Mucosa of rectum (tissue), 2 donors: ENCODE measurements around the gene STOML1.
A peak's percentile ranks its signal among the peaks of the same experiment; 100 is the strongest.

Experiments used
- H3K27ac ChIP-seq, 2 donors: one replicate each; pipeline ENCODE4 v1.7.0; 2013; ENCODE audit warnings: inconsistent platforms in 2 of 2, low read depth in 2 of 2, low read length in 2 of 2
- H3K27me3 ChIP-seq, 2 donors: one replicate each; pipeline ENCODE4 v1.7.0; 2013; ENCODE audit warnings: low read length in 2 of 2; ENCODE audit not compliant: control insufficient read depth in 2 of 2, insufficient read depth in 2 of 2
- H3K36me3 ChIP-seq, 2 donors: one replicate each; pipeline ENCODE4 v1.7.0; 2013; ENCODE audit warnings: low read length in 2 of 2; ENCODE audit not compliant: control insufficient read depth in 2 of 2, insufficient read depth in 2 of 2
- H3K4me1 ChIP-seq, 2 donors: one replicate each; pipeline ENCODE4 v1.7.0; 2013; ENCODE audit warnings: low read length in 2 of 2, mild to moderate bottlenecking in 1 of 2; ENCODE audit not compliant: control insufficient read depth in 2 of 2, insufficient read depth in 2 of 2
- H3K4me3 ChIP-seq, 2 donors: one replicate each; pipeline ENCODE4 v1.7.0; 2013; ENCODE audit warnings: low read length in 2 of 2
- H3K9ac ChIP-seq, 2 donors: one replicate each; pipeline ENCODE4 v1.7.0; 2013; ENCODE audit warnings: low read length in 2 of 2, low read depth in 1 of 2, mild to moderate bottlenecking in 1 of 2
- H3K9me3 ChIP-seq, 2 donors: one replicate each; pipeline ENCODE4 v1.7.0; 2013; ENCODE audit warnings: low read length in 2 of 2; ENCODE audit not compliant: control insufficient read depth in 2 of 2
- donor health status: healthy.
- donor health status: Normal muscosa, but diverticular disease.

Gene STOML1

DNA sequence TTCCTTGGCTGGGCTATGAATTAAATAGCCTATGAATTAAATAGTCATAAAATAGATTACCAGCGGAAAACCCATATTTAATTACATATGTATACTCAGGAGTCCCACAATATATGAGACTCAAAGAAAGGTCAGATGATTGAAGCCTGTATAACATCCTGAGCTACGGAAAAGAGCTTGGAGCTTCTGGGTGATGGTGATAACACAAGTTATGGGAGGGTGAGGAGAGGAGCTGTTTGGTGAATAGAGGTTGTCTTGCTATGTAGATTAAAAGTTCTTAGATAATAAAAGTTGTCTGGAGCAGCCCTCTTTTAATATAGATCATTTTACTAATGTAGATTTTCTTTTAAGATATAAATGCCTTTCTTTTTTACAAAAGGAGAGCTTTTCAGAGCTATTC is 4.2 kb upstream of the STOML1 start:
- Histone ChIP-seq H3K4me1 (peaks cover 16 to 24% of the 10 kb centered on the region in 2 donors), H3K9me3 (no peaks in the 10 kb centered on the region), H3K9ac (no peak overlapping the region), H3K36me3 (peaks cover 12 to 21% of the 10 kb centered on the region in 2 donors), H3K4me3 (peak overlapping the region; percentile 36 to 88), H3K27me3 (no peaks in the 10 kb centered on the region), H3K27ac (peak overlapping the region; percentile 17 to 88)

DNA sequence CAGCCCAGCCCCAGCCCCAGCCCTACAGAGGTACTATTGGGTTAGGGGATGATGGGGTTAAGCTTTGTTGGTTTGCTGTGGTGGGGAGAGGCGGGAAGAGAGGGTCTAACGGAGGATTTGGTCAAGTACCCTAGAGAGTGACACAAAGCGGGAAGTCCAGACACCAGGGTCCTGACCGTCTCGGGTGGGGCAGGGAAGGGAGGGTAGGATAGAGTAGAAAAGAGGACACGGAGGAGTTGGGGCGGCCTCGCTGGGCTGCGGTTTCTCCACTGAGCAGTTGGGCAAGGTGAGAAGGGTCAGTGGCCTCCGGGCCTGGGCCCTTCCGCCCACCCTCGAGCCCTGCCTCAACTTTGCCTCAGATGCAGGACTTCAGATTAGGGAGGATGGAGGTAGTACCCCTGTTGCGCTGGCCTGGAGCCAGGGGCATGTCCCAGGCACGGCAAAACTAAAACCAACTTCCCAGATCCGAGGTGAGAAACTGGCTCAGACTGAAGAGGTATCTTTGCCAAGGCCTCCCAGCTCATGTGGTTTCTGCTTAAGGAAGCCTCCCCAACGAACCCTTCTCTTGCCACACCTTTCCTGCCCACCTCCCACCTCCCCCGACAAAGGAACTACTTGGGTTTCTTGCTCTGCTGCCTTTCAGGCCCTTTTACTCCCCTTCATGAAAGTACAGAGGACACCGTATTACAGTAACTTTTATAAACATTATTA is 3.0 kb upstream of the STOML1 start:
- Histone ChIP-seq H3K4me3 (peak overlapping the region; percentile 69 to 88), H3K9me3 (no peaks in the 10 kb centered on the region), H3K27ac (peak overlapping the region; percentile 88 to 91), H3K9ac (peak overlapping the region; percentile 64 to 79), H3K27me3 (no peaks in the 10 kb centered on the region), H3K36me3 (peaks cover 12 to 18% of the 10 kb centered on the region in 2 donors), H3K4me1 (peaks cover 16 to 26% of the 10 kb centered on the region in 2 donors)

DNA sequence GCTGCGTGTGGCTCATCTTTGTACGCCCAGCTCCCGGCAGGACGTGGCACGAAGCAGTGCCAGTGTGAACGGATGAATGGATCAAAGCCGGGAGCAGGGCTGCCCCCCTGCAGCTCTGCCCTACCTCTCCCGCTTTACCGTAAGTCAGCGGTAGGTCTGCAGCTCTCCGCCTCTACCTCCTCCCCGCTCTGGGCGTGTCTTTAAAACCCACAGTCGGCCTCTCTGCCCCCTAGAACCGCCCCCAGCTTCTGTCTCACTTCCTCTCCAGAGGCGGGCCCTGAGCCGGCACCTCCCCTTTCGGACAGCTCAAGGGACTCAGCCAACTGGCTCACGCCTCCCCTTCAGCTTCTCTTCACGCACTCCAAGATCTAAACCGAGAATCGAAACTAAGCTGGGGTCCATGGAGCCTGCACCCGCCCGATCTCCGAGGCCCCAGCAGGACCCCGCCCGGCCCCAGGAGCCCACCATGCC is 2.4 kb upstream of the STOML1 start, which contains the start of gene PML:
Gene PML (plus strand): TSS at position 304 of the 471 bp plus-strand sequence. CDS start 97 bp downstream, at position 401.
- peak within 1 kb of the TSS; percentile 88 to 91 for H3K27ac ChIP-seq
- H3K9ac ChIP-seq: peak within 1 kb of the TSS; percentile 64 to 79
- no peaks in the 10 kb centered on the region for H3K27me3 ChIP-seq
- no peaks in the 10 kb centered on the region for H3K9me3 ChIP-seq
- peaks cover 12 to 17% of the 10 kb centered on the region in 2 donors for H3K36me3 ChIP-seq
- H3K4me1 ChIP-seq: peaks cover 16 to 26% of the 10 kb centered on the region in 2 donors
- H3K4me3 ChIP-seq: peak within 1 kb of the TSS; percentile 69 to 88

DNA sequence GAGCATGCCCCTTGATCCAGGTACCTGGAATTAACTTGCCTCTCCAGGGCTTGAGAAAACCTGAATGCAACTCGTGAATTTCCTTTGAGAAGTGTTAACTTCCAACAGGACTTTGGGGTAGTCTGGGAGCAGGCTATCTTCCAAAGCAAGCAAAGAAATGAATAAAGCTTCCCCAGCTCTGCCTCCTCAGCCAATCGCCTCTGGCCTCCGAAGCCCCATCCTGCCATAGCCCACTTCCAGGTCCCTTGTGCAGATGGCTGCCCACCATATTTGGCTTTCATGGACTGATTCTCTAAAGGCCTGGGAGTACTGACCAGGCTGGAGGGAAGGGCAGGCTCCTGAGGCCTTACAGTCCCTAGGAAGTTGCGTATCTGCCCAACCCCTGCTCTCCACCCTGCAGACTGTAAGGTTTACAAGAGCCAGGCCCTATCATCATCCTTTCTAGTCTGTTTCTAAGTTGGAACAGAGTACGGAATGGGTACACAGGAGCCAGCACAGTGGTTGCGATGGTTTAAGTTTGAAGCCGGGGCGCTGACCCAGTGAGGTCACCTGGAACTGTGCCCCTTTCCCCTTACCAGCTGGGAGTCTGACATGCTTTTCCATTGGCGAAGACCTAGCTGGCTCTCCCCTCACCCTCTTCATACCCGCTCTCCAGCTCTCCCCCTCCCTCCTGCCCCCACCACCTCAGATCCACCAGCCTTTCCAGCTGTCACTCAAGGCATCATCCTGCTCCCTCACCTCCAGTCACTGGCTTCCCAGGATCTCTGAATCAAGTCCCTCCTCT is 1.3 kb upstream of the STOML1 start:
- Histone ChIP-seq H3K27ac (peak overlapping the region in 1 of 2 donors; percentile 88), H3K36me3 (peaks cover 5 to 8% of the 10 kb centered on the region in 2 donors), H3K4me1 (peaks cover 16 to 26% of the 10 kb centered on the region in 2 donors), H3K4me3 (peak overlapping the region in 1 of 2 donors; percentile 88), H3K9ac (peak overlapping the region in 1 of 2 donors; percentile 73), H3K27me3 (no peaks in the 10 kb centered on the region), H3K9me3 (no peaks in the 10 kb centered on the region)

DNA sequence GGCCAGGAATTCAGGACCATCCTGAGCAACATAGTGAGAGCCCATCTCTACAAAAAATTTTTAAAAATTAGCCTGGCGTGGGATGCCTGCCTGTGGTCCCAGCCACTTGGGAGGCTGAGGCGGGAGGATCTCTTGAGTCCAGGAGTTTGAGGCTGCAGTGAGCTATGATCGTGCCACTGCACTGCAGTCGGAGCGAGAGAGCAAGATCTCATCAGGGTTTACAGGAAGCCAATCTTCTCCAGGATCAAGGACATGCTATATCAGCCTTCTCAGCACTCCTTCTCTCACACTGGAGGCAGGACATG is 451 bp upstream of the STOML1 start:
- Histone ChIP-seq H3K9me3 (no peaks in the 10 kb centered on the region), H3K27me3 (no peaks in the 10 kb centered on the region), H3K36me3 (no peaks in the 10 kb centered on the region), H3K9ac (peak overlapping the region in 1 of 2 donors; percentile 70), H3K4me1 (peaks cover 16 to 26% of the 10 kb centered on the region in 2 donors), H3K27ac (peak overlapping the region in 1 of 2 donors; percentile 81), H3K4me3 (peak overlapping the region; percentile 67 to 83)

DNA sequence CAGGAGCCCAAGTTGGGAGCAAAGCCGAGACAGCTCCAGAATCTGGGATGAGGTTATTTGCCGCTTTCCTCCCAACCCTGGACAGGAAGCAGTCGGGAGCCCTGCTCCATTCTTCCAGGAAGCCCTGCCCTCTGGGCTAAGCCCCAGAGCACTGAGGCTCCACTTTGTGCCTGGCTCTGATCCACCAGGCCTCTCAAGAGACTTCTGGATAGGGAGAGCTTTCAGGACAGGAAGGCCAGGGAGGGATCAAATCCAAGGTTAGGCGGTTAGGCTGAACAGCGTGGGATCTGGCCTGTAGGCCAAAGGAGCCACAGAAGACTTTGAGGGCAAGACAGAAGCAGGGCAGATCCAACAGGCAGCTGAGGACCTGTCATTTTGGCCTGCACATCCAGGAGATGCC is 835 bp downstream of the STOML1 start:
- H3K4me3 ChIP-seq: peak overlapping the region; percentile 82 to 83
- H3K4me1 ChIP-seq: peaks cover 16 to 26% of the 10 kb centered on the region in 2 donors
- H3K27me3 ChIP-seq: no peaks in the 10 kb centered on the region
- H3K27ac ChIP-seq: peak overlapping the region; percentile 59 to 81
- no peaks in the 10 kb centered on the region for H3K9me3 ChIP-seq
- H3K36me3 ChIP-seq: peaks cover 0 to 2% of the 10 kb centered on the region in 2 donors
- H3K9ac ChIP-seq: peak overlapping the region; percentile 70

DNA sequence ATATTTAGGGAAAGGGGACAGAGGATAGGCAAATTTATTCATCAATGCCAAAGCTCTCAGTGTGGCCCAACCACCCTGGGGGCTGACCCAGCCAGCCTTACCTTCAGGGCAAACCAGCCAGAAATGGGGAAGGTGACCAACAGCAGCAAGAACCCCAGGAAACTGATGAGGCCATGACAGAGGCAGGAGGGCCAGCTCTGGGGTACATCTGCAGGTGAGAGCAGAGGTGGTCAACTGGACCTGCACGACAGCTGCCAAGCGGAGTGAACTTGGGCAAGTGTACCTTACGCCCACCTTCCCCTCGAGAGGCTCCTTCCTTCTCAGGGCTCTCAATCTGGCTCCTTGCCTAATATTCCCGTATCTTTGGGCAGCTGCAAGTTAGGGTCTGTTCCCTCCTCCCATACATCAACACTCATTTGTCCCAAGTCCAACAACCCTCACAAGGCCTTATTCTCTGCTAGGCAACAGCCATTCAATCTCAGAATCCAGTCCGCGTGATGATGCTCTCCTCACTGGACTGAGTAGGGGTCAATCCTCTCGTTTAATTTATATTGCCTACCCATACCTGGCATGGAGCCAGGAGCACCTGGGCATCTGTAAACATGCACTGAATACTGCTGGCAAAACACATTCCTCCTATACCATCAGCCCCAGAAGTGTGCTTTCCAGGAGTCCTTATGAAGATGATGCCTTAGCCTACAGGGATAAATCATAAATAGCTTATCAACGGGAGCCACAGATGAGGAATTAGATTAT is 1.7 kb downstream of the STOML1 start:
- H3K9ac ChIP-seq: no peak overlapping the region
- no peaks in the 10 kb centered on the region for H3K27me3 ChIP-seq
- H3K27ac ChIP-seq: peak overlapping the region; percentile 59 to 81
- peak overlapping the region in 1 of 2 donors; percentile 11 for H3K4me3 ChIP-seq
- H3K9me3 ChIP-seq: no peaks in the 10 kb centered on the region
- peaks cover 0 to 2% of the 10 kb centered on the region in 2 donors for H3K36me3 ChIP-seq
- peaks cover 16 to 22% of the 10 kb centered on the region in 2 donors for H3K4me1 ChIP-seq

DNA sequence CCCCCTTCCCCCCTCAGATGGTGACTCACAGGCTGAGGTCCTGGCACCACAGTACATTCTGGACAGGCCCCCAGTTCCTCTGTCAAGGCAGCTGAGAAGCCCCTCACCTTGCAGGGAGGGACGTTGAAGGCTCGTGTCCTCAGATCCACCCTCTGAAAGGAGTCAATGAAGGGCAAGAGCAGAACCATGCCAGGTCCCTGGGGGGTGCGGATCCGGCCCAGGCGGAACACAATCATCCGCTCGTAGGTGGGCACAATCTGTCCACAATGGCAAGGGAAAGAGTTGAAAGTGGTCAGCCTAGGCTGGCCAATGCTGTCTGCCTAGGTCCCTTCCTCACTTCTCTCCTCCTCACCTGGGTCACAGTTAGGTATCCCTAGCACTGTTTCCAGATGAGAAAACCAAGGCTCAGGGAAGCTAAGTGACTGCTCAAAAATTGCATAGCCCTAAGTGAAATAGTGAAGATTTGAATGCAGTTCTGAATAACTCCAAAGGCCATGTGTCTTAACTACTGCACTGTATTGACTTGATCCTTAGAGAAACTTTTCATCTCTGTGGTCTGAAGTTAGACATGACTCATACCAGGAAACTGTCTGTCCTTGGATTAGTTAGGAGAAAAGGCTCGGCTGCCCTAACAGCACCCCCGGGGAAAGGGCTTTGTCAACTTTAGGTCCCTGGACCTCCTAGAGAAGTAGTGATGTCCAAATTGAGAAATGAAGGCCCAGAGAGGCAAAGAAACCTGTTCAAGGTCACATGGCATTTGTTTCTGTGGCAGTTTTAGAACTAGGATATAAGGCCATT is 2.9 kb downstream of the STOML1 start:
- Histone ChIP-seq H3K9ac (no peak overlapping the region), H3K9me3 (no peaks in the 10 kb centered on the region), H3K27me3 (no peaks in the 10 kb centered on the region), H3K36me3 (peaks cover 0 to 2% of the 10 kb centered on the region in 2 donors), H3K27ac (peak overlapping the region; percentile 2 to 25), H3K4me3 (no peak overlapping the region), H3K4me1 (peaks cover 15 to 30% of the 10 kb centered on the region in 2 donors)

DNA sequence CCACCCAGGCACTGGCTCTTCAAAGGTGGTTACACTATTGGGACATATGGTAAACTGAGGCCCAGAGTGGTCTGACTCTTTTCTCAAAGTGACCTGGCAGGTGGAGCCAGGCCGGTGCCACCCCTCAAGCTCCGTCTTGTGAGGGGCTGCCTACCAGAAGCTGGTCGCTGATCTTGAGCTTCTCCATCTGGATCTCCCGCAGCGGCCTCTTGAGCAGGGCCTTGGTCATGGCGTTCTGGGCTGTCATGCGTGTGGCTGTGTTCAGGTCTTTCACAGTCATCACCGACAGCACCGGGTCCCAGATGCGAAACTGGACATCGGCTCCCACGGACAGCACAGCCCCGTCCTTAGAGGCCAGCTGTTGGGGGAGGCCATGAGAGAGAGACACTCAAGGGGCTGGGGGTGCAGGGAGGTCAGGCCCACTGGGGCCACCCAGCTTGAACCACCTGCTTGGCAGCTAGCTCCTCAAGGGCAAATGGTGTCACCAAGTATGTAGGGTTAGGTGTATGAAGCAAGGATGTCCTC is 3.6 kb downstream of the STOML1 start:
- H3K4me1 ChIP-seq: peaks cover 10 to 23% of the 10 kb centered on the region in 2 donors
- H3K9me3 ChIP-seq: no peaks in the 10 kb centered on the region
- H3K27me3 ChIP-seq: no peaks in the 10 kb centered on the region
- peaks cover 0 to 2% of the 10 kb centered on the region in 2 donors for H3K36me3 ChIP-seq
- H3K27ac ChIP-seq: peak overlapping the region in 1 of 2 donors; percentile 5
- no peak overlapping the region for H3K4me3 ChIP-seq
- H3K9ac ChIP-seq: no peak overlapping the region
